IMR-90 (cell line): ENCODE results near the gene DIAPH1. TPM values are rescaled to one million over a fixed set of nuclear protein-coding genes. Genes with fewer than 3 reads are reported as not detected.

Source experiments
- ATAC-seq: fragments of 200-7000 bp; cut with Tn5 transposase; 2 replicates; pipeline ENCODE4 v1.9.1; 2020; ENCODE audit warnings: low read depth, mild to moderate bottlenecking, moderate library complexity
- BruUV-seq: library from RNA; stranded (reverse); fragments of 400-500 nt; replicated peaks from 2 replicates; lab custom pipeline; 2021; lab: Mats Ljungman, UMichigan
- CTCF ChIA-PET: fragments of 300-600 bp; formaldehyde crosslinking; extraction: SDS; loops from one replicate; lab custom pipeline; 2021; ENCODE audit warnings: antibody characterized with exemption; lab: Yijun Ruan, JAX
- POLR2A ChIA-PET: fragments of 300-600 bp; sonication (Branson Sonifier 250); formaldehyde crosslinking; loops from one replicate; lab custom pipeline; 2022; ENCODE audit warnings: antibody characterized with exemption; ENCODE audit not compliant: unreplicated experiment; lab: Charles Lee
- DNase-seq: peaks from one replicate; pipeline ENCODE4 v3.0.0; 2013
- H2AFZ ChIP-seq: replicated peaks from 2 replicates; pipeline ENCODE3; 2013; ENCODE audit warnings: low read length, mild to moderate bottlenecking; ENCODE audit not compliant: poor library complexity
- H2AK5ac ChIP-seq: 2 replicates; pipeline ENCODE4 v1.6.1; 2013; ENCODE audit warnings: low read depth, low read length, inconsistent platforms
- H2AK9ac ChIP-seq: replicated peaks from 2 replicates; pipeline ENCODE3; 2013; ENCODE audit warnings: mild to moderate bottlenecking, low read depth, low read length, moderate library complexity; ENCODE audit not compliant: poor library complexity
- H2BK120ac ChIP-seq: 2 replicates; pipeline ENCODE4 v1.6.1; 2013; ENCODE audit warnings: low read depth, low read length, inconsistent platforms
- H2BK15ac ChIP-seq: 3 replicates; pipeline ENCODE4 v1.6.1; 2013; ENCODE audit warnings: low read depth, low read length, inconsistent platforms
- H2BK20ac ChIP-seq: 2 replicates; pipeline ENCODE4 v1.6.1; 2013; ENCODE audit warnings: low read depth, mild to moderate bottlenecking, inconsistent platforms, low read length, moderate library complexity
- H2BK5ac ChIP-seq: 2 replicates; pipeline ENCODE4 v1.6.1; 2013; ENCODE audit warnings: mild to moderate bottlenecking, low read depth, low read length, inconsistent platforms; ENCODE audit not compliant: poor library complexity, severe bottlenecking
- H3K14ac ChIP-seq: replicated peaks from 2 replicates; pipeline ENCODE4 v1.6.1; 2013; ENCODE audit warnings: low read depth, low read length, inconsistent platforms
- H3K18ac ChIP-seq: 2 replicates; pipeline ENCODE4 v1.6.1; 2013; ENCODE audit warnings: low read depth, low read length, control low read depth
- H3K23ac ChIP-seq: 2 replicates; pipeline ENCODE4 v1.6.1; 2013; ENCODE audit warnings: low read depth, low read length, inconsistent platforms
- H3K27ac ChIP-seq: 2 replicates; pipeline ENCODE4 v1.5.1; 2013; ENCODE audit warnings: mild to moderate bottlenecking, control low read depth, low read length; ENCODE audit not compliant: insufficient read depth
- H3K27me3 ChIP-seq: 2 replicates; pipeline ENCODE4 v1.6.1; 2013; ENCODE audit warnings: low read length; ENCODE audit not compliant: control insufficient read depth, insufficient read depth
- H3K36me3 ChIP-seq: 2 replicates; pipeline ENCODE4 v1.6.1; 2013; ENCODE audit warnings: low read length, mixed read lengths; ENCODE audit not compliant: control insufficient read depth, insufficient read depth
- H3K4ac ChIP-seq: 2 replicates; pipeline ENCODE4 v1.6.1; 2013; ENCODE audit warnings: low read depth, low read length, inconsistent platforms
- H3K4me1 ChIP-seq: 2 replicates; pipeline ENCODE4 v1.6.1; 2013; ENCODE audit warnings: low read length, mixed read lengths; ENCODE audit not compliant: control insufficient read depth, insufficient read depth
- H3K4me2 ChIP-seq: 2 replicates; pipeline ENCODE4 v1.6.1; 2013; ENCODE audit warnings: low read depth, mild to moderate bottlenecking, control low read depth, low read length, moderate library complexity
- H3K4me3 ChIP-seq: 2 replicates; pipeline ENCODE4 v1.5.1; 2013; ENCODE audit warnings: low read depth, mild to moderate bottlenecking, control low read depth, low read length, moderate library complexity; ENCODE audit not compliant: insufficient read depth
- H3K56ac ChIP-seq: 2 replicates; pipeline ENCODE4 v1.6.1; 2013; ENCODE audit warnings: low read length, inconsistent platforms; ENCODE audit not compliant: insufficient read depth; ENCODE audit errors: extremely low read depth
- H3K79me1 ChIP-seq, 2 experiments: 2 replicates each; pipeline ENCODE4 v1.6.1; 2013; ENCODE audit warnings: low read length in 2 of 2, inconsistent platforms in 1 of 2, low read depth in 1 of 2
- H3K9ac ChIP-seq: 2 replicates; pipeline ENCODE4 v1.6.1; 2013; ENCODE audit warnings: low read depth, low read length, control low read depth
- H3K9me1 ChIP-seq: 2 replicates; pipeline ENCODE4 v1.6.1; 2013; ENCODE audit warnings: low read length, inconsistent platforms; ENCODE audit not compliant: insufficient read depth
- H3K9me3 ChIP-seq: 2 replicates; pipeline ENCODE4 v1.6.1; 2013; ENCODE audit warnings: low read length; ENCODE audit not compliant: control insufficient read depth, insufficient read depth
- H4K20me1 ChIP-seq: 2 replicates; pipeline ENCODE4 v1.6.1; 2013; ENCODE audit warnings: low read length, inconsistent platforms; ENCODE audit not compliant: insufficient read depth
- H4K5ac ChIP-seq: 2 replicates; pipeline ENCODE4 v1.6.1; 2013; ENCODE audit warnings: mild to moderate bottlenecking, low read depth, low read length, control low read depth
- H4K8ac ChIP-seq, 2 experiments: 2 replicates each; pipeline ENCODE4 v1.6.1; 2013; ENCODE audit warnings: low read depth in 2 of 2, low read length in 2 of 2, control low read depth in 1 of 2, inconsistent platforms in 1 of 2
- H4K91ac ChIP-seq: 2 replicates; pipeline ENCODE4 v1.6.1; 2013; ENCODE audit warnings: low read depth, low read length, inconsistent platforms; ENCODE audit not compliant: insufficient read depth
- BHLHE40 ChIP-seq: fragments of 150-350 bp; IDR thresholded peaks from 2 replicates; pipeline ENCODE4 v1.6.1; 2016; ENCODE audit warnings: mild to moderate bottlenecking, low read depth, low read length
- CEBPB ChIP-seq: IDR thresholded peaks from 2 replicates; pipeline ENCODE4 v1.6.1; 2012; ENCODE audit warnings: low read depth, low read length, improper control_type of control experiment
- CHD1 ChIP-seq: IDR thresholded peaks from 2 replicates; pipeline ENCODE4 v1.6.1; 2012; ENCODE audit warnings: low read depth, low read length, improper control_type of control experiment
- CTCF ChIP-seq: conservative IDR thresholded peaks from 2 replicates; pipeline ENCODE4 v1.5.1; 2012; ENCODE audit warnings: mild to moderate bottlenecking, low read depth, low read length, improper control_type of control experiment
- ELK1 ChIP-seq: fragments of 150-350 bp; IDR thresholded peaks from 2 replicates; pipeline ENCODE4 v1.6.1; 2016; ENCODE audit warnings: low read depth, mild to moderate bottlenecking, low read length, moderate library complexity, borderline replicate concordance
- FOS ChIP-seq: fragments of 150-350 bp; IDR thresholded peaks from 2 replicates; pipeline ENCODE4 v1.6.1; 2016; ENCODE audit warnings: low read depth, low read length
- MAFK ChIP-seq: IDR thresholded peaks from 2 replicates; pipeline ENCODE4 v1.6.1; 2012; ENCODE audit warnings: low read depth, low read length, improper control_type of control experiment
- MAZ ChIP-seq: IDR thresholded peaks from 2 replicates; pipeline ENCODE4 v1.6.1; 2012; ENCODE audit warnings: low read depth, mild to moderate bottlenecking, low read length, improper control_type of control experiment, moderate library complexity, borderline replicate concordance
- MXI1 ChIP-seq: IDR thresholded peaks from 2 replicates; pipeline ENCODE4 v1.6.1; 2012; ENCODE audit warnings: low read depth, mild to moderate bottlenecking, low read length, moderate library complexity, borderline replicate concordance
- NFE2L2 ChIP-seq: fragments of 150-350 bp; IDR thresholded peaks from 2 replicates; pipeline ENCODE4 v1.6.1; 2016; ENCODE audit warnings: low read depth, mild to moderate bottlenecking, low read length
- POLR2A ChIP-seq: IDR thresholded peaks from 2 replicates; pipeline ENCODE4 v1.6.1; 2012; ENCODE audit warnings: mild to moderate bottlenecking, low read depth, low read length
- RAD21 ChIP-seq: IDR thresholded peaks from 2 replicates; pipeline ENCODE4 v1.6.1; 2012; ENCODE audit warnings: low read length, improper control_type of control experiment
- RCOR1 ChIP-seq: IDR thresholded peaks from 2 replicates; pipeline ENCODE4 v1.6.1; 2012; ENCODE audit warnings: mild to moderate bottlenecking, low read length, improper control_type of control experiment; ENCODE audit not compliant: insufficient replicate concordance
- RFX5 ChIP-seq: IDR thresholded peaks from 2 replicates; pipeline ENCODE4 v1.8.0; 2012; ENCODE audit warnings: low read depth, mild to moderate bottlenecking, low read length, moderate library complexity
- SMC3 ChIP-seq: fragments of 150-350 bp; IDR thresholded peaks from 2 replicates; pipeline ENCODE4 v1.6.1; 2016; ENCODE audit warnings: low read depth, mild to moderate bottlenecking, antibody characterized with exemption, low read length, moderate library complexity
- WGBS, 2 experiments: methylation state at CpG; one replicate each; pipeline versions ENCODE4 v1.1.5 to v1.1.7; 2013; ENCODE audit warnings: missing lambda C conversion rate in 2 of 2; ENCODE audit not compliant: insufficient read length in 1 of 2; ENCODE audit errors: extremely low coverage in 2 of 2; 5-methylcytosine and 5-hydroxymethylcytosine counted together
- dilution Hi-C: fragments of 300-500 bp; cut with HindIII; formaldehyde crosslinking; loops from one replicate; pipeline ENCODE4 v1.14.3; 2018; ENCODE audit warnings: low sequenced_read_pairs; ENCODE audit not compliant: unreplicated experiment
- in situ Hi-C: fragments of 300-500 bp; cut with MboI; formaldehyde crosslinking; loops from 3 replicates; pipeline ENCODE4 v1.14.3; 2019; ENCODE audit warnings: low sequenced_read_pairs, inconsistent platforms, mixed read lengths
- intact Hi-C: fragments of 100-400 bp; cut with micrococcal nuclease; formaldehyde crosslinking; loops from 2 replicates; pipeline ENCODE4 v1.10.0; 2022
- polyA plus RNA-seq, 3 experiments: library from polyadenylated mRNA; depleted of rRNA; stranded (reverse); fragments of >200 nt; gene quantifications; 2 replicates each; pipeline ENCODE4 v1.2.3, GENCODE V29; 2012; ENCODE audit warnings: low replicate concordance in 1 of 3
- total RNA-seq: library from RNA; depleted of rRNA; stranded (reverse); fragments of >200 nt; gene quantifications from 2 replicates; pipeline ENCODE4 v1.2.3, GENCODE V29; 2012
- TF ChIP-seq, protein P1 (sequence below): fragments of 150-350 bp; IDR thresholded peaks from 2 replicates; pipeline ENCODE4 v1.6.1; 2017; ENCODE audit warnings: mild to moderate bottlenecking, antibody characterized with exemption, low read length, low read depth

Gene DIAPH1
- total and polyA plus RNA-seq, 2 of the 4 experiments (the other 2 are of a cell fraction), result 12.0 to 37.4 TPM

DNA sequence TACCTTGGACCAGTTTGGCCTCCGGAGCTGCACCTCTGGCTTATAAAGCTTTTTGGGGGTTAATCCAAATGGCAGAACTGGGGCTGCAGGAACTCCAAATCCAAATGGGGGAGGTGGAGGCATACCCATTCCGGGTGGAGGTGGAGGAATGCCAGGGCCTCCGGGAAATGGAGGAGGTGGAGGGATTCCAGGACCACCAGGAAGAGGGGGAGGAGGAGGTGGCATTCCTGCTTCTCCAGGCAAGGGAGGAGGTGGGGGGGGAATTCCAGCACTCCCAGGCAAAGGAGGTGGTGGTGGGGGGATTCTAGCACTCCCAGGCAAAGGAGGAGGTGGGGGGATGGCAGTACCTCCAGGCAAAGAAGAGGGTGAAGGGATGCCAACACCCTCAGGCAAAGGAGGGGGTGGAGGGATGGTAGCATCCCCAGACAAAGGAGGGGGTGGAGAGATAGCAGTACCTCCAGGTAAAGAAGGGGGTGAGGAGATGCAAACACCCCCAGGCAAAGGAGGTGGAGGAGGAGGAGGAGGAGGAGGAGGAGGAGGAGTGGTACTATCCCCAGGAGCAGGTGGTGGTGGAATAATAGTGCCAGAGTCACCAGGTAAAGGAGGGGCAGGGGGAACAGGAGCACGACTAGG, 45.2 kb downstream of the DIAPH1 start:
- Histone ChIP-seq H2AFZ (no peak overlapping the region), H2AK9ac (no peak overlapping the region), H3K23ac (no peak overlapping the region), H3K14ac (no peak overlapping the region), H3K18ac (no peak overlapping the region), H3K56ac (no peak overlapping the region), H4K91ac (no peak overlapping the region), H3K9me1 (no peaks in the 10 kb centered on the region), H2BK5ac (no peak overlapping the region), H3K27ac (no peak overlapping the region), H3K79me1 (no peaks in the 10 kb centered on the region; a peak in 1 of 4 replicates), H3K4me2 (no peak overlapping the region), H3K9me3 (no peaks in the 10 kb centered on the region), H2BK15ac (no peak overlapping the region), H3K9ac (no peak overlapping the region), H4K5ac (no peak overlapping the region), H3K4me3 (no peak overlapping the region), H3K4ac (no peak overlapping the region), H2AK5ac (no peak overlapping the region), H2BK120ac (no peak overlapping the region), H4K8ac (no peak overlapping the region), H3K36me3 (peaks cover 19% of the 10 kb centered on the region), H3K27me3 (no peaks in the 10 kb centered on the region), H2BK20ac (no peak overlapping the region), H4K20me1 (no peaks in the 10 kb centered on the region), H3K4me1 (no peaks in the 10 kb centered on the region)
- TF ChIP-seq RCOR1 (no peak), CTCF (no peak), BHLHE40 (no peak), RFX5 (no peak), NFE2L2 (no peak), SMC3 (no peak), RAD21 (no peak), FOS (no peak), CHD1 (no peak), CEBPB (no peak), MAZ (no peak), MAFK (no peak), POLR2A (no peak), MXI1 (no peak), ELK1 (no peak)
- TF ChIP-seq, protein P1, sequence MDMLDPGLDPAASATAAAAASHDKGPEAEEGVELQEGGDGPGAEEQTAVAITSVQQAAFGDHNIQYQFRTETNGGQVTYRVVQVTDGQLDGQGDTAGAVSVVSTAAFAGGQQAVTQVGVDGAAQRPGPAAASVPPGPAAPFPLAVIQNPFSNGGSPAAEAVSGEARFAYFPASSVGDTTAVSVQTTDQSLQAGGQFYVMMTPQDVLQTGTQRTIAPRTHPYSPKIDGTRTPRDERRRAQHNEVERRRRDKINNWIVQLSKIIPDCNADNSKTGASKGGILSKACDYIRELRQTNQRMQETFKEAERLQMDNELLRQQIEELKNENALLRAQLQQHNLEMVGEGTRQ, result no peak
- DNase-seq, result no peak
- in situ Hi-C loops, result no loop called here
- ATAC-seq, result no peak
- no CpG with 5 or more reads among the region's 4 CpGs for WGBS, 2 experiments
- intact Hi-C loops, result no loop called here
- CTCF ChIA-PET, result no interaction called here
- POLR2A ChIA-PET, result no interaction called here
- BruUV-seq, result no TSS peak
- dilution Hi-C loops, result no loop called here
